IPS-15b (cell line): Measurements from ENCODE around the gene RBM45.

Experiments
- H3K27me3 ChIP-seq: one replicate; pipeline ENCODE4 v1.6.1; 2013; ENCODE audit warnings: low read length; ENCODE audit not compliant: control insufficient read depth, insufficient read depth
- H3K36me3 ChIP-seq: one replicate; pipeline ENCODE4 v1.6.1; 2013; ENCODE audit warnings: low read length; ENCODE audit not compliant: control insufficient read depth, insufficient read depth
- H3K4me1 ChIP-seq: one replicate; pipeline ENCODE4 v1.6.1; 2013; ENCODE audit warnings: mild to moderate bottlenecking, low read length; ENCODE audit not compliant: control insufficient read depth, insufficient read depth
- H3K4me3 ChIP-seq: one replicate; pipeline ENCODE4 v1.5.1; 2013; ENCODE audit warnings: low read depth, low read length
- H3K9ac ChIP-seq: one replicate; pipeline ENCODE4 v1.6.1; 2013; ENCODE audit warnings: low read depth, mild to moderate bottlenecking, low read length
- H3K9me3 ChIP-seq: one replicate; pipeline ENCODE4 v1.6.1; 2013; ENCODE audit warnings: mild to moderate bottlenecking, low read length; ENCODE audit not compliant: control insufficient read depth, insufficient read depth

Gene RBM45

DNA sequence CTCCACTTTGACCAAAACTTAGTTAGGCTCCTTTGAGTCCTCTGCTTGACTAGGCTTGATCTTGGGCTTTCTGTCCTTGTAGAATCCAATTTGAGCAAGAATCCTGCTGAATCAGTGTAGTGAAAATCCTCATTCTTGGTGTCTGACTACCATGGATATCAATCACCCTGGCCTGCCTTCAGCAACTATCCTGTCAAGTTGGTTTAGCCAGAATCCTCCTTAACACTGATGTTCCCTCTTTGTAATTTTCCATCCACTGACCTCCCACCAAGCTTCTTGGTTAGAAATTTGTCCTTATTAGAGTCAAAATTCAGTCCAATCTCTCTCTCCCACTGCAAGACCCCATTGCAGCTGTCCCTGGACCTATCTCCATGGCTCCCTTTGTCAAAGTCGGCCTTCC, 494 bp upstream of the RBM45 start:
- Histone ChIP-seq H3K4me3 (no peak overlapping the region), H3K27me3 (no peaks in the 10 kb centered on the region), H3K9ac (no peak overlapping the region)

DNA sequence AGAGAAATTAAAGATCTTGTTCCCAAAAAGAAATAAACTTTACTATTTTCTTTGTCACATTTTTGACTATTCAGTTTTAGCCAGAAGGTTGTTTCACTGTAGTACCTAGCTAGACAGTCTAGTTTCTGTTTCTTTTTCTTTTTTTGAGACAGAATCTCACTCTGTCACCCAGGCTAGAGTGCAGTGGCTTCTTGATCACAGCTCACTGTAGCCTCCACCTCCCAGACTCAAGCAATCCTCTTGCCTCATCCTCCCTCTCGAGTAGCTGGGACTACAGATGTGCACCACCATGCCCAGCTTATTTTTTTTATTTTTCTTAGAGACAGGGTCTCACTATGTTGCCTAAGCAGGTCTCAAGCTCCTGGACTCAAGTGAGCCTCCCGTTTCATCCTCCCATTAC, 2.2 kb downstream of the RBM45 start:
- no peak overlapping the region for H3K9ac ChIP-seq
- H3K36me3 ChIP-seq: no peaks in the 10 kb centered on the region
- no peak overlapping the region for H3K4me3 ChIP-seq

More for the DNA sequence above, 494 bp upstream of the RBM45 start:
- Histone ChIP-seq H3K36me3 (no peaks in the 10 kb centered on the region), H3K9me3 (no peaks in the 10 kb centered on the region), H3K4me1 (no peaks in the 10 kb centered on the region)

GRCh38 chr2:178115271-178115670, 3.0 kb downstream of the RBM45 start:
- H3K9me3 ChIP-seq: no peaks in the 10 kb centered on the region
- H3K36me3 ChIP-seq: no peaks in the 10 kb centered on the region
- H3K4me3 ChIP-seq: no peak overlapping the region
- H3K9ac ChIP-seq: no peak overlapping the region
- H3K27me3 ChIP-seq: no peaks in the 10 kb centered on the region
- no peaks in the 10 kb centered on the region for H3K4me1 ChIP-seq

More for the DNA sequence above, 2.2 kb downstream of the RBM45 start:
- H3K27me3 ChIP-seq: no peaks in the 10 kb centered on the region
- no peaks in the 10 kb centered on the region for H3K9me3 ChIP-seq
- H3K4me1 ChIP-seq: no peaks in the 10 kb centered on the region

- no peak overlapping the region for H3K9ac ChIP-seq
- H3K36me3 ChIP-seq: no peaks in the 10 kb centered on the region
- no peaks in the 10 kb centered on the region for H3K9me3 ChIP-seq
- no peaks in the 10 kb centered on the region for H3K27me3 ChIP-seq
- no peaks in the 10 kb centered on the region for H3K4me1 ChIP-seq
- H3K4me3 ChIP-seq: no peak overlapping the region
These were observed 5.5 kb downstream of the RBM45 start for GRCh38 chr2:178117725-178118124.

DNA sequence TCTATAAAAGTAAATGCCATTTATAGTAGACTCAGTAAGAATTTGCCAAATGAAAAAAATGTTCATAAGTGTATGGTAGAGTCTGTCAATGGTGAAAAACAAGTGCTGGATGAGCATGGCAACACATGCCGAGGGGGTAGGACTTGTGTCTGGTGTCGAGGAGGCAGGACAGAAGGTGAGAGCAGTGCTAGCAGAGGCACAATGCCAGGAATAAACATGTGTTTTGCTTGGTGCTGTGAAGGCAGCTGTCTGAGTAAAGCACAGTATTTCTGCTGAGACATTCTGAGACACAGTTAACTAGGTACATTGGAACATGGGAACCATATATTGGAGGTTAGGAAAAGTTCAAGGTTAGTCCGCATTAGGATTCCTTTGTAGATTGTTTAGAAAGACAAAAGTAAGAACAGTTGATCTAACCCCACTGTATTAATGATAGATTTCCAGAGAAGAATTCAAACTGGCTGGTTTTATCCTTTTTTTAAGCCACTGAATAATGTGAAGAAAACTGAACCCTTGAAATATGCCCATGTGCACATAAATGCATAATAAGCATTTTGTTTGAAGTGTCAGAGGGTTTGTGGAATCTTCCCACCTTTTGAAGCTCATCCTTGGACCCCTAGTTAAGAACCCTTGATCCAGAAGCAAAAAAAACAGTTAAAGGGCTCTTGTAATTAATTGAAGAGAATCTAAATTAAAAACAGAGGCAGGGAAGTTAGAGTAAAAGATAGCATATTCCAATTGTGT, 7.1 kb downstream of the RBM45 start:
- H3K36me3 ChIP-seq: no peaks in the 10 kb centered on the region
- H3K27me3 ChIP-seq: no peaks in the 10 kb centered on the region
- H3K4me3 ChIP-seq: no peak overlapping the region
- H3K9me3 ChIP-seq: no peaks in the 10 kb centered on the region
- no peak overlapping the region for H3K9ac ChIP-seq
- no peaks in the 10 kb centered on the region for H3K4me1 ChIP-seq

DNA sequence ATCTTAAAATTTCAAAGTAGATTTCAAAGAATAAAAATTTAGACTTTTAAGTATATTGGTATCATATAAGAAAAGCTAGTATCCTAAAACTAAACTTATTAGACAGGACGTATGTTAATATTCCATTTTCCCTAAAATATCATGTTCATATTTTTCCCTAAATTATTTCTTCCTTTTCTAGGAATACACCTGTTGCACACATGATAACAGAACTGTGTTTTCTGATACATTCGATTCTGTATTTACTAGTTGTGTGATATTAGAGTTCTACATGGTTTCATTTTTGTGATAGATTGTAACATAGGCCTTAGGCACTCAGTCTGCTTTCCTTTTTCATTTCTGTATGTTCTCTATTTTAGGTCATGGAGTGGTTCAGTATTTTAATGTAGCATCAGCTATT, 10.9 kb downstream of the RBM45 start:
- Histone ChIP-seq H3K4me3 (no peak overlapping the region), H3K9ac (no peak overlapping the region), H3K9me3 (no peaks in the 10 kb centered on the region), H3K4me1 (no peaks in the 10 kb centered on the region), H3K36me3 (no peaks in the 10 kb centered on the region), H3K27me3 (no peaks in the 10 kb centered on the region)

DNA sequence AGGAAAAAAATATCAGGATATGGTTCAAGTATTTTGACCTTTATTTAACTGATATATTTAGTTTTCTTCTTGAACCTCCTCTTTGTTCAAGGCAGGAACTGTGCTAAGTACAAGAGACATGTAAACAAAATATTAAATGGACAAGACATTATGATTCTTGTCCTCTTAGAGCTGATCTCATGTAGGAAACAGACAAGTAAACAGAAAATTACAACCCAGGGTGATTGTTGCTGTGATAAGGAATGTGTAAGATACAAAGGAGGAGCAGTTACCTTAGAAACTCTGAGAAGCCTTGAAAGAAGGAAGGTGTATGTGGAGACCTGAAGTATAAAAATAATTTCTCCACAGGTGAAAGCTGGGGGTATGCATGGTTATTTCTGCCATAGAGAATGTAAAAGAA, 12.9 kb downstream of the RBM45 start:
- Histone ChIP-seq H3K4me1 (no peaks in the 10 kb centered on the region), H3K9ac (no peak overlapping the region), H3K27me3 (no peaks in the 10 kb centered on the region), H3K4me3 (no peak overlapping the region), H3K36me3 (no peaks in the 10 kb centered on the region), H3K9me3 (no peaks in the 10 kb centered on the region)

GRCh38 chr2:178125862-178126261, 13.6 kb downstream of the RBM45 start:
- no peaks in the 10 kb centered on the region for H3K9me3 ChIP-seq
- H3K4me1 ChIP-seq: no peaks in the 10 kb centered on the region
- H3K27me3 ChIP-seq: no peaks in the 10 kb centered on the region
- no peak overlapping the region for H3K9ac ChIP-seq
- H3K36me3 ChIP-seq: no peaks in the 10 kb centered on the region
- no peak overlapping the region for H3K4me3 ChIP-seq

GRCh38 chr2:178128836-178129630, 16.8 kb downstream of the RBM45 start:
- Histone ChIP-seq H3K9me3 (no peaks in the 10 kb centered on the region), H3K4me3 (no peak overlapping the region), H3K27me3 (no peaks in the 10 kb centered on the region), H3K36me3 (no peaks in the 10 kb centered on the region), H3K9ac (no peak overlapping the region), H3K4me1 (peaks cover 4% of the 10 kb centered on the region)

DNA sequence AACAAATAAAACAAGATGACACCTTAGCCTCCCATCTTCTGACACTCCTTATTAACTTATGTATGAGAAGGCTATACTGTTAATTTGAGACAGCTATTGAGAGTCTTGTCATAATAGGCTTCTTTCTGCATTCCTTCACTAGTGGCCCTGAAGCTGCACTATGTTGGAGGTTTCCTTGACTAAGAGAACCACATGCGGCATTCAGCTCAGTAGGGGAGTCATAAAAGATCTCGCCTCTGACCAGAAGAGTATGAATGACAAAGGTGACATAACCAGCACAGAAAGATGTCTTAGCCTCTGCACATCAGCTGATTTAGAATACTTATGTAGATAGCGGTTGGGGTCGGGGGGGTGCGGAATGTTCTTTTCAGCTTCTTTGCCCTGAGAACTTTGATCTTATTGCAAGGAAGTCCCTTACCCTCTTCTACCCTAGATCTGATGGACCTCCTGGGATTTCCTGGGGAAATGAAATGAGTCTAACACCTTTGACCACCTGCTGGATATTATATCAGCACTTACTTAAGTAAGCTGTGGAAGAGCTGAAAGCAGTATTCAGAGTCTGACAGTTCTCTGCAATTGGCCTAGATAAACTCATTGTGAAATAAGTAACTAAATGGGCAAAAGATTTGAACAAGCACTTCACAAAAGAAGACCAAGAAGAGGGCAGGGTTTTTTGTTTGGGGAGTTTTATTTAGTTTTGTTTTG, 24.2 kb downstream of the RBM45 start:
- no peaks in the 10 kb centered on the region for H3K27me3 ChIP-seq
- H3K9me3 ChIP-seq: no peaks in the 10 kb centered on the region
- no peak overlapping the region for H3K9ac ChIP-seq
- H3K4me1 ChIP-seq: peaks cover 4% of the 10 kb centered on the region
- no peak overlapping the region for H3K4me3 ChIP-seq
- H3K36me3 ChIP-seq: no peaks in the 10 kb centered on the region

GRCh38 chr2:178142274-178143065, 30.2 kb downstream of the RBM45 start:
- Histone ChIP-seq H3K27me3 (no peaks in the 10 kb centered on the region), H3K4me3 (no peak overlapping the region)

More at GRCh38 chr2:178142274-178143065, 30.2 kb downstream of the RBM45 start:
- Histone ChIP-seq H3K4me1 (no peaks in the 10 kb centered on the region), H3K9me3 (no peaks in the 10 kb centered on the region), H3K36me3 (no peaks in the 10 kb centered on the region), H3K9ac (no peak overlapping the region)
